Tibial nerve (tissue), 4 donors: Measurements from ENCODE around the gene AHNAK2. TPM values are rescaled to one million over a fixed set of nuclear protein-coding genes. Genes with fewer than 3 reads are reported as not detected.

Experiments
- DNase-seq, 2 donors: peaks; one replicate each; pipeline ENCODE4 v3.0.0-alpha.2; 2019; ENCODE audit warnings: low spot score in 2 of 2
- H3K27ac ChIP-seq, 4 donors: fragments of 200-600 bp; sonication (generic) in 3 of 4; one replicate each; pipeline ENCODE4 v1.5.1; 2017 to 2019; ENCODE audit warnings: mild to moderate bottlenecking in 1 of 4
- H3K27me3 ChIP-seq, 2 donors: fragments of 200-600 bp; sonication (generic) in 1 of 2; one replicate each; pipeline versions ENCODE4 v1.5.1 to v1.6.0; 2017 to 2019
- H3K36me3 ChIP-seq, 3 donors: fragments of 200-600 bp; sonication (generic); one replicate each; pipeline ENCODE4 v1.5.1; 2018 to 2019
- H3K4me1 ChIP-seq, 4 donors: fragments of 200-600 bp; sonication (generic) in 3 of 4; one replicate each; pipeline ENCODE4 v1.5.1; 2017 to 2019
- H3K4me3 ChIP-seq, 4 donors: fragments of 200-600 bp; sonication (generic) in 3 of 4; one replicate each; pipeline ENCODE4 v1.5.1; 2017 to 2019; ENCODE audit warnings: mild to moderate bottlenecking in 1 of 4, moderate library complexity in 1 of 4
- H3K9me3 ChIP-seq, 4 donors: fragments of 200-600 bp; sonication (generic) in 3 of 4; one replicate each; pipeline ENCODE4 v1.5.1; 2017 to 2019
- EP300 ChIP-seq, 2 donors: sonication (generic); formaldehyde crosslinking; IDR thresholded peaks; one replicate each; pipeline ENCODE4 v1.6.1; 2017; ENCODE audit warnings: antibody characterized with exemption in 2 of 2, mild to moderate bottlenecking in 1 of 2
- POLR2A ChIP-seq, 2 donors: fragments of 450-650 bp; IDR thresholded peaks; one replicate each; pipeline ENCODE4 v1.6.1; 2017; ENCODE audit warnings: antibody characterized with exemption in 2 of 2, mild to moderate bottlenecking in 2 of 2, moderate library complexity in 2 of 2
- WGBS, 2 donors: methylation state at CpG; one replicate each; pipeline ENCODE4 v1.1.5; 2018; 5-methylcytosine and 5-hydroxymethylcytosine counted together
- total RNA-seq, 4 donors: library from RNA; depleted of rRNA; stranded (reverse); fragments of >200 nt; gene quantifications; one replicate each; pipeline ENCODE4 v1.1.0, GENCODE V29; 2016
- TF ChIP-seq, protein P1 (sequence below), 5 experiments: fragments of 200-600 bp in 3 of 5; fragments of 450-650 bp in 2 of 5; sonication (generic) in 3 of 5; IDR thresholded peaks; one replicate each; pipeline ENCODE4 v1.5.1; 2016 to 2019; ENCODE audit warnings: antibody characterized with exemption in 5 of 5, mild to moderate bottlenecking in 3 of 5, moderate library complexity in 2 of 5

The AHNAK2 gene
- total RNA-seq, 4 donors from 2014 or later: 31.2 to 152 (median 118) TPM

DNA sequence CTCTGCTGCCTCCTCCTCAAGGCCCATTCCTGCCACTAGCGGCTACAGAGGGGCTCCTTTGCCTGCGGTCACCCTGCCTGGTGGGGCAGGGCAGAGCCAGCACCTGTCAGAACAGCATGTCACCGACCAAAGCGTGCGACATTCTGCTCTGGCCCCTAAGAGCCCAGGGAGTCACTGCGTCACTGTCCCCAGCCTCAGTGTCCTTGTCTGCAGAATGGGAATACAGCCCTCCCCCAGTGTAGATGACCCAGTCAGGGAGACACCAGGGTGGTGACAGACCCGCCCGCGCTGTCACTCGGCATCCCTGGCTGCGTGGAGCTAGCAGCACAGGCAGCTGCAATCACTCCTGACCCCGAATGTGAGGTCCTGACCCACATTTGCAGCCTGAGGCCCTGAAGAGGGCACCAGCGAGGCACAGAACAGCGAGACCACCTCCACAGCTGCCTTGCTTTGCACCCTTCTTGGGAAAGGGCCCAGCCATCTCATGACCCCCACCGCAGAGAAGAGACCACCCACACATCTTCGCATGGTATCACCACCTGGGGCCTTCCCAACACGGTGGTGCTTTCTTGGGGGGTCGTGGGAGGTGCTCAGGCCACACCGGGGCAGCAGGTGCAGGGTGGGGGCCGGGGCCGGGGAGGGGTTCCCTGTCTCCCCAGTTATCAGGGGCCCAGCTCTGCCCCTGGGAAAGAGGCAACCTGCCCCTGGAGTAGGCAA is 2.5 kb downstream of the AHNAK2 start:
- no peak for DNase-seq
- Histone ChIP-seq H3K27ac (peak overlapping the region in 1 of 4 donors; percentile 12), H3K36me3 (no peaks in the 10 kb centered on the region), H3K4me3 (no peak overlapping the region), H3K4me1 (peaks cover 0 to 78% (median 41%) of the 10 kb centered on the region in 4 donors), H3K9me3 (no peaks in the 10 kb centered on the region), H3K27me3 (peaks cover 0 to 20% of the 10 kb centered on the region in 2 donors)
- WGBS, 2 donors: 53 to 57% methylated on average over 14 to 18 of the region's 21 CpGs
- TF ChIP-seq EP300 (IDR thresholded peaks at IDR 0.05): no peak
- TF ChIP-seq, protein P1, sequence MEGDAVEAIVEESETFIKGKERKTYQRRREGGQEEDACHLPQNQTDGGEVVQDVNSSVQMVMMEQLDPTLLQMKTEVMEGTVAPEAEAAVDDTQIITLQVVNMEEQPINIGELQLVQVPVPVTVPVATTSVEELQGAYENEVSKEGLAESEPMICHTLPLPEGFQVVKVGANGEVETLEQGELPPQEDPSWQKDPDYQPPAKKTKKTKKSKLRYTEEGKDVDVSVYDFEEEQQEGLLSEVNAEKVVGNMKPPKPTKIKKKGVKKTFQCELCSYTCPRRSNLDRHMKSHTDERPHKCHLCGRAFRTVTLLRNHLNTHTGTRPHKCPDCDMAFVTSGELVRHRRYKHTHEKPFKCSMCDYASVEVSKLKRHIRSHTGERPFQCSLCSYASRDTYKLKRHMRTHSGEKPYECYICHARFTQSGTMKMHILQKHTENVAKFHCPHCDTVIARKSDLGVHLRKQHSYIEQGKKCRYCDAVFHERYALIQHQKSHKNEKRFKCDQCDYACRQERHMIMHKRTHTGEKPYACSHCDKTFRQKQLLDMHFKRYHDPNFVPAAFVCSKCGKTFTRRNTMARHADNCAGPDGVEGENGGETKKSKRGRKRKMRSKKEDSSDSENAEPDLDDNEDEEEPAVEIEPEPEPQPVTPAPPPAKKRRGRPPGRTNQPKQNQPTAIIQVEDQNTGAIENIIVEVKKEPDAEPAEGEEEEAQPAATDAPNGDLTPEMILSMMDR (IDR thresholded peaks at IDR 0.05): no peak
- no peak for TF ChIP-seq POLR2A (IDR thresholded peaks at IDR 0.05)

GRCh38 chr14:104974665-104975390 is 3.3 kb downstream of the AHNAK2 start:
- Histone ChIP-seq H3K4me1 (peaks cover 0 to 82% (median 41%) of the 10 kb centered on the region in 4 donors), H3K36me3 (no peaks in the 10 kb centered on the region), H3K27me3 (peaks cover 0 to 20% of the 10 kb centered on the region in 2 donors), H3K4me3 (no peak overlapping the region), H3K27ac (peak overlapping the region; percentile 30 to 94 (median 82)), H3K9me3 (no peaks in the 10 kb centered on the region)
- DNase-seq: no peak
- TF ChIP-seq POLR2A (IDR thresholded peaks at IDR 0.05) (no peak), EP300 (IDR thresholded peaks at IDR 0.05) (no peak)
- TF ChIP-seq, protein P1 (IDR thresholded peaks at IDR 0.05): no peak
- 87 to 93% methylated on average over 6 to 11 of the region's 14 CpGs for WGBS, 2 donors

DNA sequence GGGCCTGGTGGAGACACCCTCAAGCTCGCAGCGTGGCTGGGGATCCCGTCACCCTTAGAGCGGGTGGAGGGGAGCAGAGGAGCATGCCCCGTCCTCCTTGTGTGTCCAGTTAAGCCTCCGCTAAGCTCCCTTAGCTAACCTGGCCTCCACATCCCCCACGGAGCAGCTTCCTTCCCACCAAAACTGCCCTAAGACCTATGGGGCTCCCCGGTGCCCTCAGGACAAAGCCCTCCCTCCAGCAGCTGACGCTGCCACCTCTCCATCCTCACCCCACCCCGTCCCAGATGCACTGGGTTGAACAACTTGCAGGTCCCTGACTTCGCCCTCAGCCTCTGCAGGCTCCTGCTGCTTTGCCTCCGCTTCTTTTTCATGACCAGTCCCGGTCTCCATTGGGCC is 4.0 kb downstream of the AHNAK2 start:
- Histone ChIP-seq H3K9me3 (no peaks in the 10 kb centered on the region), H3K4me3 (peak overlapping the region in 1 of 4 donors; percentile 15), H3K27me3 (peaks cover 0 to 20% of the 10 kb centered on the region in 2 donors), H3K27ac (peak overlapping the region; percentile 30 to 94 (median 82)), H3K4me1 (peaks cover 0 to 89% (median 41%) of the 10 kb centered on the region in 4 donors), H3K36me3 (no peaks in the 10 kb centered on the region)
- TF ChIP-seq, protein P1 (IDR thresholded peaks at IDR 0.05): no peak
- TF ChIP-seq POLR2A (IDR thresholded peaks at IDR 0.05) (no peak), EP300 (IDR thresholded peaks at IDR 0.05) (no peak)
- 67% methylated on average over 13 of the region's 13 CpGs for WGBS, 2 donors
- no peak for DNase-seq

- H3K36me3 ChIP-seq: no peaks in the 10 kb centered on the region
- peak overlapping the region; percentile 71 to 94 (median 82) for H3K27ac ChIP-seq
- WGBS, 2 donors: 33 to 35% methylated on average over 15 of the region's 23 CpGs
- DNase-seq: no peak
- TF ChIP-seq POLR2A (IDR thresholded peaks at IDR 0.05): no peak
- TF ChIP-seq, protein P1 (IDR thresholded peaks at IDR 0.05): no peak
- TF ChIP-seq EP300 (IDR thresholded peaks at IDR 0.05): peak in 1 of 2 donors; percentile 45
- peaks cover 0 to 93% (median 38%) of the 10 kb centered on the region in 4 donors for H3K4me1 ChIP-seq
- peaks cover 0 to 22% of the 10 kb centered on the region in 2 donors for H3K27me3 ChIP-seq
- peak overlapping the region in 1 of 4 donors; percentile 15 for H3K4me3 ChIP-seq
- no peaks in the 10 kb centered on the region for H3K9me3 ChIP-seq
Measured at GRCh38 chr14:104973385-104974145, 4.6 kb downstream of the AHNAK2 start.
